Skeletal muscle satellite cell (primary cell): Measurements from ENCODE around the gene SOAT2.
A peak's percentile ranks its signal among the peaks of the same experiment; 100 is the strongest.

Experiments used
- H3K27me3 ChIP-seq: 2 replicates; pipeline ENCODE4 v1.7.0; 2013; ENCODE audit warnings: low read length; ENCODE audit not compliant: control insufficient read depth, insufficient read depth
- H3K36me3 ChIP-seq: 2 replicates; pipeline ENCODE4 v1.7.0; 2013; ENCODE audit warnings: mild to moderate bottlenecking, control low read depth, low read length; ENCODE audit not compliant: insufficient read depth
- H3K4me1 ChIP-seq: 2 replicates; pipeline ENCODE4 v1.7.0; 2013; ENCODE audit warnings: low read length; ENCODE audit not compliant: control insufficient read depth, insufficient read depth
- H3K4me2 ChIP-seq: 2 replicates; pipeline ENCODE4 v1.7.0; 2013; ENCODE audit warnings: mild to moderate bottlenecking, low read length
- H3K4me3 ChIP-seq: 2 replicates; pipeline ENCODE4 v1.7.0; 2013; ENCODE audit warnings: low read length
- H3K9ac ChIP-seq: 2 replicates; pipeline ENCODE4 v1.7.0; 2013; ENCODE audit warnings: mild to moderate bottlenecking, low read depth, low read length, moderate library complexity
- H3K9me3 ChIP-seq: replicated peaks from 2 replicates; pipeline ENCODE4 v1.7.0; 2013; ENCODE audit warnings: mild to moderate bottlenecking, control low read depth, low read length

The SOAT2 gene

DNA sequence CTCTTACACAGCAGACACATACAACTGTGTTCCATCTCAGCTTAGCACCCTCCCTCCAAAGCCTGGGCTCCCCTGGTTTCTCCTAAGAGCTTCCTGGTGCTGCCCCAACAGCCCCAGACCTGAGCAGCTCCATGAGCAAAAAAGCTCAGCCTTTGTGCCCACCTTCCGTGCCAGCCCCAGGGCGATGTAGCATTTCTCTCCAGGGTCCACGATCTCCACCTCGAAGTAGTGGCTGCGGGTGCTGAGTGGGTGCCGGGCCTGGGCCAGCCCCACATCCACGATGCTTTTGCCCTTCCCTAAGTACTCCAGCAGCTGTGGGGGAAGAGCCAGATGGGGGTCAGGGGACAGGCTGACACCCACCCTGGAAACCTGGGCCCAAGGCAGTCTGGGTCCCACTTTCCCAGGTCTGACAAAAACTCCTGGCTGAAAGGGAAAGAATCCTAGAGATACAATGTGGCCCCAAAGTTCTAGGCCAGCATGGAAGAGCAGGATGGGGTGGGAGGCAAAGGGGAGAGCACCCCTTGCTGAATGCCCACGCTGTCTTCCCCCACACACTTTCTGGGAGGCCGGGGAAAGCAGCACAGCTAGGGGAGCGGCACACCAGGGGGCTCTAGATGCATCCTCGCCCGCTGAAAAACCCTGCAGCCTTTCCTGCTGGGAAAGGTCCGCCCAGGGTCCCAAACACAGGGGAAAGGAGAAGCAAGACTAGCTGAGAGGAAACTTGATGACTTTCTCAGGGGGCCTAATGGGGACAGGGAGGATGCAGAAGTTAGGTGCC is 35.1 kb upstream of the SOAT2 start:
- Histone ChIP-seq H3K27me3 (no peaks in the 10 kb centered on the region), H3K4me2 (no peak overlapping the region), H3K36me3 (peaks cover 47% of the 10 kb centered on the region), H3K9ac (no peak overlapping the region), H3K4me1 (peaks cover 64% of the 10 kb centered on the region), H3K4me3 (no peak overlapping the region), H3K9me3 (no peaks in the 10 kb centered on the region)

DNA sequence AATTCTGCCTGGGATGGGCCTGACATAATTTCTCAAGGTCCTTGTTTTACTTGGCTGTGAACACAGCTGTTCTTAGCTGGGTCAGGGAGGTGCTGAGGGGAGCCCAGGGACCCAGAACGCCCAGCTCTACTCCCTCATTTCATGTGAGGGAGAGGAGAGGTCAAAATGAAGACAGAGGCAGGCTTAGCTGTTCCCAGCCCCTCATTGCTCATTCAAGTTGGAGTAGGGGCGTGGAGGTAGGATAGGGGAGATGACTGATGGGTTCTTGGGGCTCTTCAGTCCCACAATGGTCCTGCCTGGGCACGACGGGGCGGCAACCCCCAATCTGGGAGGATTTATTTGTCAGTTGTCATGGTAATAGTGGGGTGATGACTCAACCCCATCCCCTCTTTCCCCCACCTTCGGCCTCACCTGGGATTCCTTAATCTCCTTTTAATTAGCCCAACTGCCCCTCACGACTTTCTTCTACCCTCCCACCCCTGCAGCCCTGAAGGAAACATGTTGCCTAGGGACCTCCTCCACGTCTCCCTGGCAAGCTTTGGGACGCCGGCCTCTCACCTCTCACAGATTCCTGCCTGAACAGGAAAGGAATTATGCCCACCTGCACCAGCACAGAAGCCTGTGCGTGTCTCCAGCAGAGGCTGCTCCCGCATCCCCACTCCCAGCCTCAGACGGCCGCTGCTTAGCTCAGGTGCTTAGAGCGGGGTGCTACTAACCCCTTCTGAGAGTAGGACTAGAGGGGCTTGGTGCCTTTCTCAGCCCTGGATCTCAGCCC is 34.3 kb upstream of the SOAT2 start:
- H3K9me3 ChIP-seq: no peaks in the 10 kb centered on the region
- H3K27me3 ChIP-seq: no peaks in the 10 kb centered on the region
- no peak overlapping the region for H3K4me3 ChIP-seq
- peaks cover 58% of the 10 kb centered on the region for H3K4me1 ChIP-seq
- peaks cover 44% of the 10 kb centered on the region for H3K36me3 ChIP-seq
- no peak overlapping the region for H3K9ac ChIP-seq
- H3K4me2 ChIP-seq: no peak overlapping the region

DNA sequence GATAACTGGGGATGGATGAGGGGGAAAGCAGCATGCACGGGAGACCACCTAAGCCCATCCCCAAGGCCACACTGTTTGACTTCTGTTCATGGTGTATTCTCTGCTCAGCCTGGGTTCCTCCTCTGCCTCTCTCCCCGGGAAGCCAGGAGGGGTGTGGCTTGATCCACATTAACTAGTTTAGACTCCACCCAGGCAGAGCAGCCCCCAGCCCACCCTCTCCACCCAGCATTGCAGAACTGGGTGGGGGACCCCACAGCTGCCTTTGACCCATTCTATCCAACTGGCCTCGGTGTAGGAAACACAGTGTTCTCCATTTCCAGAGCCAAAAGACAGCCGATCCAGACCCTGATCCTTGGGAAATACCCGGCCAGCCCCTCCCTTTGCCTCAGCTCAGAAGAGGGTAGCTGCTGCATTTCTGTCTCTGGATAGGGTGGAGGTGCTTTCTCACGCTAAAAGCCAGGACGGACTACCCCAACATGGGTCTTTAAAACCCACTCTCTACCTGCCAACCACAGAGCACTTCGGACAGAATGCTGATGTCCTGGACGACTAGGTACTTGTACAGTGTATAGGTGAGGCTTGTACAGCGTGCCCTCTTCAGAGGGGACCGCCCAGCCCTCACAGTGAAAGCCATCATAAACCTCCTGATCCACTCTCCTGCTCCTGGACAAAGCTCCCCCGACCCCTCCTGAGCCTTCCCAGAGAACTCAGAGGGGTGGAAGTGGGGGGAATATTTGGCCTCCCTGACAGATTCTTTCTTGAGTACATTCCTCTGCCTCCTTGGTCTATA is 33.5 kb upstream of the SOAT2 start:
- Histone ChIP-seq H3K4me3 (no peak overlapping the region), H3K4me1 (peaks cover 51% of the 10 kb centered on the region), H3K36me3 (peaks cover 46% of the 10 kb centered on the region), H3K9me3 (no peaks in the 10 kb centered on the region), H3K27me3 (no peaks in the 10 kb centered on the region), H3K4me2 (no peak overlapping the region), H3K9ac (no peak overlapping the region)

DNA sequence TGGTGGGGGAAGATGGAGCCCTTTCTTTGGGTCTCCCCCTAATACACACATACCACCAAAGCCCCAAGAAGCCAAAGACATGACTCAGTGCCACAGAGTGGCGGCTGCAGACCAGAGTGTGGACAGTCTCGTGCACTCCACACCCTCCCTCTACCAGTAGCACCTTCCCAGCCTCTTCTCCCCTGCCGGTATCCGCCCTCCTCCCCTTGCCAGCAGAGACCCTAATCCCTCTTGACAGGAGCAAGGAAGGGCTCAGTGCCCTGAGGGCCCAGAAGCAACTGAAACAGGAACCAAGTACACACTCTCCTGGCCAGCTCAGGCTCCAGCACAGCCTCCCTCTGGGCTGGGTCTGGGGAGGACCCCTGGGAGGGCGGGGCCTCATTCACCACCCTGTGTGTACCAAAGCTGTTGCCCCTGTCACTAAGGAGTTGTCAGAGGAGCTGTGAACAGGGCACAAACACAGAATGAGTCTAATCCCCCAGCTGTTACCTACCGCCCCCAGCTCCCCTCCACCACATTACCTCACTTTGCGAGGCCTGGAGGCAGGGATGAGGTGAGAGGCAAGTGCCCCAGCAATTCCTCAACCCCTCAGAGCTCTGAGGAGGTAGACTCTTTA is 32.3 kb upstream of the SOAT2 start:
- Histone ChIP-seq H3K9me3 (no peaks in the 10 kb centered on the region), H3K4me3 (no peak overlapping the region), H3K9ac (no peak overlapping the region), H3K4me1 (peaks cover 41% of the 10 kb centered on the region), H3K36me3 (peaks cover 47% of the 10 kb centered on the region), H3K27me3 (no peaks in the 10 kb centered on the region), H3K4me2 (no peak overlapping the region)

DNA sequence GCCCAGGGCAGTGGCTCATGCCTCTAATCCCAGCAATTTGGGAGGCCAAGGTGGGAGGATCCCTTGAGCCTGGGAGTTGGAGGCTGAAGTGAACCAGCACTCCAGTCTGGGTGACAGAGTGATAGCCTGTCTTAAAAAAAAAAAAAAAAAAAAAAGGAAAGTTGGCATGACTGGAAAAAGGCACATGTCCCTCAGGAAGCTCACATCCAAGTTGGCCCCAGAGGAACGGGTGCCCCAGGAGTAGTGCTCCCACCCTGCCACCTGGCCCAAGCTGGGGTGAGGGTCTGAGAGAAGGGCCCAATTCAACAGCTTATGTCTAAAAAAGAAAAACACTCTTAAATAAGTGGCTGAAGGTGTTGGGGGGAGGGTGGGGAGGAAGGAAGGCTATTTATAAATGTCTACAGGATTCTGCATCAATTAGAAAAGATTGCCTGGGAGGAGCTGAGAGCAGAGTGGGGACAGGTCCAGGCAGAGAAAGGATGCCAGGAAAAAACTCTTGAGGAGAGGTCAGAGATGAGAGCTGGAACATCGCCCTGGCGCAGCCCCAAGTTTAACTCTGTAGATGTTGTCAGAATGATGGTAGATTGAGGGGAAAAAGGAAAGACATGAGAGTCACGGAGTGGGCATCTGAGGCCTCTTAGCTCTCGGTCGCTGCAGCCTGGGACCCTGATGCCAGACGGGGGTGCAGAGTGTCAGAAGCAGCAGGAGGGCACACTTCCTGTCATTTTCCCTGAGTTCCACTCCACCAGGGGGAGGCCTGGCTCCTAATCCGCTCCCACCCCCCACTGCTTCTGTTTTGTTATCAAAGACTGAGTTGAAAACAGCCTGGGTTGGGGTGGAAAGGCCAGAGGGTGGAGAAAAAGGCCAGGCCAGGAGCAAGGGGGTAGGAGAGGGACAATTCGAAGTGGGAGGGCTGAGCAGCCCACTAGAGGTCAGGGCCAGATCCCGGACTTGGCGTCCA is 31.4 kb upstream of the SOAT2 start:
- H3K27me3 ChIP-seq: no peaks in the 10 kb centered on the region
- H3K9ac ChIP-seq: no peak overlapping the region
- H3K4me3 ChIP-seq: no peak overlapping the region
- H3K4me2 ChIP-seq: peak overlapping the region; percentile 19
- peaks cover 34% of the 10 kb centered on the region for H3K4me1 ChIP-seq
- H3K9me3 ChIP-seq: no peaks in the 10 kb centered on the region
- peaks cover 46% of the 10 kb centered on the region for H3K36me3 ChIP-seq

DNA sequence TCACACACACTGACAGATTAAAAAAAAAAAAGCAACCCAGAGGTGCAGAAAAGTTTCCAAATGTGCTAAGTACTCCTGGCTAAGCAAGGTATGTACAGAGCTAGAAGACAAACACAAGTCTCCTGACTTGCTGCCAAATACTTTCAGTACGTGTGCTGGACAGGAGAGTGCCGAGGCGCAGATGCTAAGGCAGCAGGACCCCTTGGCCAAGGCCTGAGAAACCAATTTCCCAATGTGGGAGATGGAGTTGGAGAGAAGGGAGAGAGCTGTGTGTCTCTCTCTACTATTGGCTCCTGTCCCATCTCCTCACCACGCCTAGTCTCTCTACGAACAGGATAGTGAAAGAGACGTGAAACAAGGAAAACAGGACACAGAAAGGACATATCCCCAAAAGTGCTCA is 29.4 kb upstream of the SOAT2 start:
- Histone ChIP-seq H3K27me3 (no peaks in the 10 kb centered on the region), H3K4me1 (peaks cover 34% of the 10 kb centered on the region), H3K4me3 (no peak overlapping the region), H3K4me2 (no peak overlapping the region), H3K9me3 (no peaks in the 10 kb centered on the region), H3K9ac (no peak overlapping the region), H3K36me3 (peaks cover 42% of the 10 kb centered on the region)

DNA sequence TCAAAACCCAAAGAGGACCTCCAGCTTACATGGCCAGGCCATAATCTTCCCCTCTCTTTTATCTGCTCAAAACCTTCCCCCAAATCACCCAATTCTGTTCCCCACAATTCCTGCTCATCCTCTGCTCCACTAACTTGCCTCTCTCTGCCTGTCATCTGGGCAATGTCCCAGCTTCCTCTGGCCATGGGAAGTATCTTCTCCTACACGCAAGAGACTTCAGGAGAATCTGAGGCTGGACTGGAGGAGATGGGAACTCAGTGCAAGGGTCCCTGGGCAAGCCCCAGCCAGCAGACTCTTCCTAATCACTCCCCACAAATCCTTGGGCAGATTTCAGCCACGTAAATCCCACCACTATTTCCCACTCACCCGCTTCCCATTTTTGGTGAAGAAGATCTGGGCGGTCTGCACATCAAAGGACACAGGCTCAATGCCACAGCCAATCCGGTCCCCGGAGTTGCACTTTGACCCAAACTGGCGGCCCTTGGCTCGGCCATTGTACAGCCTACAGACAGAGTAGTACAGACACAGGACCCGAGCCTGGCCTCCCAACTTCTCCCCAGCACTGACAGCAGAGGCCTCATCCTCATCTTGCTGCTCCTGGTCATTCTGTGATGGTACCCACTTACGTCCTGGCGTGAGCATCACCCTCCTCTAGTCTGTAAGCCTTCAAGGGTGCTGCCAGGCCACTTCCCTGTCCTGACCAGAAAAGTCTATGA is 28.8 kb upstream of the SOAT2 start:
- no peaks in the 10 kb centered on the region for H3K9me3 ChIP-seq
- H3K4me3 ChIP-seq: no peak overlapping the region
- peaks cover 34% of the 10 kb centered on the region for H3K4me1 ChIP-seq
- H3K36me3 ChIP-seq: peaks cover 42% of the 10 kb centered on the region
- H3K9ac ChIP-seq: no peak overlapping the region
- H3K27me3 ChIP-seq: no peaks in the 10 kb centered on the region
- H3K4me2 ChIP-seq: no peak overlapping the region

DNA sequence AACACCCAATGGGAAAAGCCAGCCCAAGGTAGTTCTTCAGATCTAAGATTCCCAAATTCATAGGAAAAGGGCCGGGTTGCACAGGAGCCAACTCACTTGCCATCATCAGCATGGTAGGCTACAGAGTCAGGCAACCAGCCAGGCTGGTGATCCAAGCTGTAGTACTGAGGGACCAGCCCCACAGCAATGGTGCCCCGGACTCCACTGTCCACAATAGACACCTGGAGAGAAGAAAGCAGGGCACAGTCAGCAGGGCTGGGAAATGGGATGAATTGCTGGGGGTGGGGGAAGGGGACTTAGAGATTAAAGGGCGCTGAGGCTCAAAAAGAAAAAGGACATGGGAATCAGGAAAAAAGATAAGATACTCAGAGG is 28.3 kb upstream of the SOAT2 start:
- Histone ChIP-seq H3K4me3 (no peak overlapping the region), H3K4me1 (peaks cover 37% of the 10 kb centered on the region), H3K9ac (no peak overlapping the region), H3K27me3 (no peaks in the 10 kb centered on the region), H3K9me3 (no peaks in the 10 kb centered on the region), H3K36me3 (peaks cover 42% of the 10 kb centered on the region), H3K4me2 (no peak overlapping the region)

DNA sequence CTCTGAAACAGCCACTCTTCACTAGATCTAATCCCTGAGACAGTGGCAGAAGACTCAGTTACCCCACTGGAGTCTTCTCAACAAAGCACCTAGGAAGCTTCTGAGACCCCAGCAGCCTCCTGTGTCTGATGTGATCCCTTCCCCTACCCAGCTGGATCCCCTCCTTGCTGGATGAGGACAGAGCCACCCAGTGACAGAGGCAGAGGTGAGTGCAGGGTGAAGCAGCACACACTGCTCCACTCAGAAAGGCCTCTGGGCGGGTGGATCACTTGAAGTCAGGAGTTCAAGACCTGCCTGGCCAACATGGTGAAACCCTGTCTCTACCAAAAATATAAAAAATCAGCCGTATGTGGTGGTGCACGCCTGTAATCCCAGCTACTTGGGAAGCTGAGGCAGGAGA is 26.8 kb upstream of the SOAT2 start:
- no peaks in the 10 kb centered on the region for H3K9me3 ChIP-seq
- no peak overlapping the region for H3K4me2 ChIP-seq
- H3K36me3 ChIP-seq: peaks cover 37% of the 10 kb centered on the region
- no peak overlapping the region for H3K9ac ChIP-seq
- peaks cover 42% of the 10 kb centered on the region for H3K4me1 ChIP-seq
- no peaks in the 10 kb centered on the region for H3K27me3 ChIP-seq
- no peak overlapping the region for H3K4me3 ChIP-seq

DNA sequence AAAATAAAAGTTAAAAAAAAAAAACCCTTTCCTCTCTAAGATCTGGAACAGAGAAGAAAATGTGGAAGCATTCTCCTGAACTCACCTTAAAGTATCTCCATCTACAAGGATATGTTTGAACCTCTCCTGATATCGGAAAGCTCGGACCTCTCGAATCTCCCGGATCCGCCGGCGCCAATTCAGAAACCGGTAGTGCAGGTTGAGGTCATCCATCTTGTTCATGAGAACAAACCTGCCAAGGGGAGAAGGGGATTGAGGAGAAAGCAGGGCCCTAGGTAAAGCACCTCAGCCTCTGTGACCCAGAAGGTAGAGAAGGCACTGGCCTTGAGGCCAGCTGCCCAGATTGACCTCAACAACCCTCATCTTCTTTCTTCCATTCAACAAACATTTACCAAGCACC is 26.3 kb upstream of the SOAT2 start:
- no peak overlapping the region for H3K9ac ChIP-seq
- peaks cover 34% of the 10 kb centered on the region for H3K36me3 ChIP-seq

More for the DNA sequence above, 26.3 kb upstream of the SOAT2 start:
- no peak overlapping the region for H3K4me3 ChIP-seq
- H3K4me2 ChIP-seq: peak overlapping the region; percentile 98
- peaks cover 37% of the 10 kb centered on the region for H3K4me1 ChIP-seq
- H3K27me3 ChIP-seq: no peaks in the 10 kb centered on the region
- H3K9me3 ChIP-seq: no peaks in the 10 kb centered on the region
